MM.1S (cell line): ENCODE data around the gene TTC7B.

Experiments used
- CTCF ChIP-seq: fragments of 300-600 bp; sonication (generic); IDR thresholded peaks from 2 replicates; pipeline ENCODE4 v1.5.1; 2016; ENCODE audit warnings: antibody characterized with exemption, low read length, mixed read lengths
- EZH2 ChIP-seq: fragments of 300-600 bp; sonication (generic); optimal IDR thresholded peaks from 2 replicates; pipeline ENCODE3; 2017; ENCODE audit warnings: low read depth, mild to moderate bottlenecking, antibody characterized with exemption, low read length, mixed read lengths
- EZH2phosphoT487 ChIP-seq: fragments of 300-600 bp; sonication (generic); IDR thresholded peaks from 2 replicates; pipeline ENCODE4 v1.6.1; 2018; ENCODE audit warnings: antibody characterized with exemption, low read length

- no peak for TF ChIP-seq CTCF
- TF ChIP-seq EZH2: no peak
- TF ChIP-seq EZH2phosphoT487: no peak
These were observed 315.4 kb downstream of the TTC7B start for GRCh38 chr14:90500665-90501370.
